Measurements from ENCODE around the gene ANGPTL8. TPM values are rescaled to one million over a fixed set of nuclear protein-coding genes. Genes with fewer than 3 reads are reported as not detected.
A peak's percentile ranks its signal among the peaks of the same experiment; 100 is the strongest.

Gene ANGPTL8
- total and polyA plus RNA-seq, 4 donors: 0.71 to 2.3 TPM; not detected in 2

- H3K36me3 ChIP-seq (ENCODE audit: control insufficient read depth, insufficient read depth, low read length): peaks cover 20% of the 10 kb centered on the region
Observed at GRCh38 chr19:11252665-11253355, 13.4 kb downstream of the ANGPTL8 start.

GRCh38 chr19:11254666-11255065 lies 15.2 kb downstream of the ANGPTL8 start:
- no peak for DNase-seq (ENCODE audit: low read depth in 4 of 6, low spot score in 6 of 6)
- no peak overlapping the region for H3K27ac ChIP-seq (ENCODE audit: low read depth, low read length)
- no peak overlapping the region for H3K4me3 ChIP-seq (ENCODE audit: low read depth, low read length)
- H3K27me3 ChIP-seq (ENCODE audit: control insufficient read depth, insufficient read depth, low read length): no peaks in the 10 kb centered on the region
- H3K9me3 ChIP-seq (ENCODE audit: control insufficient read depth, insufficient read depth, low read length): no peaks in the 10 kb centered on the region
- 85% methylated on average over 5 of the region's 5 CpGs for WGBS (ENCODE audit: insufficient coverage)
- H3K4me1 ChIP-seq (ENCODE audit: control insufficient read depth, insufficient read depth, low read length): peaks cover 11% of the 10 kb centered on the region
- H3K36me3 ChIP-seq (ENCODE audit: control insufficient read depth, insufficient read depth, low read length): peaks cover 17% of the 10 kb centered on the region

More at GRCh38 chr19:11252665-11253355, 13.4 kb downstream of the ANGPTL8 start:
- no peaks in the 10 kb centered on the region for H3K27me3 ChIP-seq (ENCODE audit: control insufficient read depth, insufficient read depth, low read length)
- peaks cover 11% of the 10 kb centered on the region for H3K4me1 ChIP-seq (ENCODE audit: control insufficient read depth, insufficient read depth, low read length)
- H3K9me3 ChIP-seq (ENCODE audit: control insufficient read depth, insufficient read depth, low read length): no peaks in the 10 kb centered on the region
- WGBS (ENCODE audit: insufficient coverage): 89% methylated on average over 14 of the region's 19 CpGs
- H3K27ac ChIP-seq (ENCODE audit: low read depth, low read length): peak overlapping the region; percentile 25
- DNase-seq (ENCODE audit: low read depth in 4 of 6, low spot score in 6 of 6): no peak
- H3K4me3 ChIP-seq (ENCODE audit: low read depth, low read length): no peak overlapping the region

- DNase-seq (ENCODE audit: low read depth in 4 of 6, low spot score in 6 of 6): peak in 2 of 6 donors; percentile 13 to 43
- Histone ChIP-seq H3K27ac (ENCODE audit: low read depth, low read length) (peak overlapping the region; percentile 40), H3K36me3 (ENCODE audit: control insufficient read depth, insufficient read depth, low read length) (peaks cover 12% of the 10 kb centered on the region), H3K4me3 (ENCODE audit: low read depth, low read length) (no peak overlapping the region), H3K4me1 (ENCODE audit: control insufficient read depth, insufficient read depth, low read length) (peaks cover 11% of the 10 kb centered on the region), H3K9me3 (ENCODE audit: control insufficient read depth, insufficient read depth, low read length) (no peaks in the 10 kb centered on the region), H3K27me3 (ENCODE audit: control insufficient read depth, insufficient read depth, low read length) (no peaks in the 10 kb centered on the region)
- WGBS (ENCODE audit: insufficient coverage): 8% methylated on average over 7 of the region's 7 CpGs
Observed at GRCh38 chr19:11256189-11256588, 16.8 kb downstream of the ANGPTL8 start.

- H3K9me3 ChIP-seq (ENCODE audit: control insufficient read depth, insufficient read depth, low read length): no peaks in the 10 kb centered on the region
- DNase-seq (ENCODE audit: low read depth in 4 of 6, low spot score in 6 of 6): no peak
- peaks cover 6% of the 10 kb centered on the region for H3K27me3 ChIP-seq (ENCODE audit: control insufficient read depth, insufficient read depth, low read length)
- H3K36me3 ChIP-seq (ENCODE audit: control insufficient read depth, insufficient read depth, low read length): peaks cover 4% of the 10 kb centered on the region
- H3K4me3 ChIP-seq (ENCODE audit: low read depth, low read length): no peak overlapping the region
- H3K4me1 ChIP-seq (ENCODE audit: control insufficient read depth, insufficient read depth, low read length): peaks cover 24% of the 10 kb centered on the region
- no CpG with 5 or more reads among the region's 3 CpGs for WGBS (ENCODE audit: insufficient coverage)
- no peak overlapping the region for H3K27ac ChIP-seq (ENCODE audit: low read depth, low read length)
Observed at GRCh38 chr19:11257846-11258380, 18.5 kb downstream of the ANGPTL8 start.

GRCh38 chr19:11260996-11261395 lies 21.6 kb downstream of the ANGPTL8 start:
- no peak overlapping the region for H3K27ac ChIP-seq (ENCODE audit: low read depth, low read length)
- 72% methylated on average over 5 of the region's 5 CpGs for WGBS (ENCODE audit: insufficient coverage)

GRCh38 chr19:11261431-11261970 lies 22.1 kb downstream of the ANGPTL8 start:
- peaks cover 16% of the 10 kb centered on the region for H3K4me1 ChIP-seq (ENCODE audit: control insufficient read depth, insufficient read depth, low read length)
- peak overlapping the region; percentile 63 for H3K4me3 ChIP-seq (ENCODE audit: low read depth, low read length)
- H3K27ac ChIP-seq (ENCODE audit: low read depth, low read length): peak overlapping the region; percentile 58
- peaks cover 6% of the 10 kb centered on the region for H3K27me3 ChIP-seq (ENCODE audit: control insufficient read depth, insufficient read depth, low read length)
- H3K36me3 ChIP-seq (ENCODE audit: control insufficient read depth, insufficient read depth, low read length): no peaks in the 10 kb centered on the region
- WGBS (ENCODE audit: insufficient coverage): 19% methylated on average over 9 of the region's 18 CpGs
- H3K9me3 ChIP-seq (ENCODE audit: control insufficient read depth, insufficient read depth, low read length): no peaks in the 10 kb centered on the region
- peak in 3 of 6 donors; percentile 2 to 59 (median 24) for DNase-seq (ENCODE audit: low read depth in 4 of 6, low spot score in 6 of 6)

More at GRCh38 chr19:11260996-11261395, 21.6 kb downstream of the ANGPTL8 start:
- H3K4me3 ChIP-seq (ENCODE audit: low read depth, low read length): no peak overlapping the region
- H3K9me3 ChIP-seq (ENCODE audit: control insufficient read depth, insufficient read depth, low read length): no peaks in the 10 kb centered on the region
- peaks cover 20% of the 10 kb centered on the region for H3K4me1 ChIP-seq (ENCODE audit: control insufficient read depth, insufficient read depth, low read length)
- no peak for DNase-seq (ENCODE audit: low read depth in 4 of 6, low spot score in 6 of 6)
- H3K27me3 ChIP-seq (ENCODE audit: control insufficient read depth, insufficient read depth, low read length): peaks cover 6% of the 10 kb centered on the region
- no peaks in the 10 kb centered on the region for H3K36me3 ChIP-seq (ENCODE audit: control insufficient read depth, insufficient read depth, low read length)

GRCh38 chr19:11261971-11262839 lies 22.8 kb downstream of the ANGPTL8 start, which contains the start of gene DOCK6:
Gene DOCK6 (minus strand): TSS chr19:11262524. CDS start chr19:11262440, 84 bp downstream.
- Histone ChIP-seq H3K36me3 (ENCODE audit: control insufficient read depth, insufficient read depth, low read length) (no peaks in the 10 kb centered on the region), H3K27me3 (ENCODE audit: control insufficient read depth, insufficient read depth, low read length) (peaks cover 6% of the 10 kb centered on the region), H3K4me3 (ENCODE audit: low read depth, low read length) (peak within 1 kb of the TSS; percentile 63), H3K9me3 (ENCODE audit: control insufficient read depth, insufficient read depth, low read length) (no peaks in the 10 kb centered on the region), H3K4me1 (ENCODE audit: control insufficient read depth, insufficient read depth, low read length) (peaks cover 16% of the 10 kb centered on the region), H3K27ac (ENCODE audit: low read depth, low read length) (peak within 1 kb of the TSS; percentile 58)
- WGBS (ENCODE audit: insufficient coverage): under 1% methylated on average over 74 of the region's 91 CpGs
- peak in 1 of 6 donors; percentile 40 for DNase-seq (ENCODE audit: low read depth in 4 of 6, low spot score in 6 of 6)

DNA sequence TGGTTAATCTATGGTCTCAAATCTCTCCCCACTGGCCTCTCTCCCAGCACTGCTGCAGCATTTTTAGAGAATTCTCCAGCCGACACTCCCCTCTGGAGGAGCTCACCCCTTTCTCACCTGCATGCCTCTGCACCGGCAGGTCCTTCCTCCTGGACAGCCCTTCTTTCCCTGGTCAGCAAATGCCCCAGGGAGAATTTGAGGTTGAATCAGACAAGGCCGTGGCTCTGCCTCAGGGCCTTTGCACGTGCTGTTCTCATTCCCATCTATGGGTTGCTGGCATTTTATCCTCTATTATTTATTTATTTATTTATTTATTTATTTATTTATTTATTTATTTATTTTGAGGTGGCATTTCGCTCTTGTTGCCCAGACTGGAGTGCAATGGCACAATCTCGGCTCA lies 24.3 kb downstream of the ANGPTL8 start:
- H3K36me3 ChIP-seq (ENCODE audit: control insufficient read depth, insufficient read depth, low read length): no peaks in the 10 kb centered on the region
- no peaks in the 10 kb centered on the region for H3K9me3 ChIP-seq (ENCODE audit: control insufficient read depth, insufficient read depth, low read length)
- DNase-seq (ENCODE audit: low read depth in 4 of 6, low spot score in 6 of 6): no peak
- no peak overlapping the region for H3K27ac ChIP-seq (ENCODE audit: low read depth, low read length)
- H3K27me3 ChIP-seq (ENCODE audit: control insufficient read depth, insufficient read depth, low read length): peaks cover 6% of the 10 kb centered on the region
- no peak overlapping the region for H3K4me3 ChIP-seq (ENCODE audit: low read depth, low read length)
- 100% methylated on average over 2 of the region's 6 CpGs for WGBS (ENCODE audit: insufficient coverage)
- H3K4me1 ChIP-seq (ENCODE audit: control insufficient read depth, insufficient read depth, low read length): peaks cover 16% of the 10 kb centered on the region

GRCh38 chr19:11264452-11265176 lies 25.2 kb downstream of the ANGPTL8 start:
- WGBS (ENCODE audit: insufficient coverage): 71% methylated on average over 10 of the region's 19 CpGs
- DNase-seq (ENCODE audit: low read depth in 4 of 6, low spot score in 6 of 6): no peak

More at GRCh38 chr19:11264452-11265176, 25.2 kb downstream of the ANGPTL8 start:
- Histone ChIP-seq H3K27me3 (ENCODE audit: control insufficient read depth, insufficient read depth, low read length) (peaks cover 6% of the 10 kb centered on the region), H3K27ac (ENCODE audit: low read depth, low read length) (peak overlapping the region; percentile 17), H3K4me1 (ENCODE audit: control insufficient read depth, insufficient read depth, low read length) (peaks cover 16% of the 10 kb centered on the region), H3K4me3 (ENCODE audit: low read depth, low read length) (no peak overlapping the region), H3K9me3 (ENCODE audit: control insufficient read depth, insufficient read depth, low read length) (no peaks in the 10 kb centered on the region), H3K36me3 (ENCODE audit: control insufficient read depth, insufficient read depth, low read length) (no peaks in the 10 kb centered on the region)
